H9 (cell line): ENCODE measurements around the gene CMSS1. TPM values are rescaled to one million over a fixed set of nuclear protein-coding genes. Genes with fewer than 3 reads are reported as not detected.

Source experiments
- DNase-seq: peaks from one replicate; pipeline ENCODE4 v3.0.0-alpha.2; 2017
- H2AFZ ChIP-seq: one replicate; pipeline ENCODE4 v1.6.1; 2013; ENCODE audit warnings: mild to moderate bottlenecking, low read length, control low read depth, moderate library complexity
- H2AK5ac ChIP-seq: 2 replicates; pipeline ENCODE4 v1.6.1; 2013; ENCODE audit warnings: low read length, control low read depth, mixed read lengths; ENCODE audit not compliant: insufficient read length
- H2BK120ac ChIP-seq: one replicate; pipeline ENCODE4 v1.6.1; 2013; ENCODE audit warnings: low read depth, mild to moderate bottlenecking, low read length, control low read depth, inconsistent platforms; ENCODE audit not compliant: poor library complexity, severe bottlenecking
- H2BK12ac ChIP-seq: 2 replicates; pipeline ENCODE4 v1.6.1; 2013; ENCODE audit warnings: low read length, control low read depth, mixed read lengths, low read depth; ENCODE audit not compliant: insufficient read length
- H2BK15ac ChIP-seq: 2 replicates; pipeline ENCODE4 v1.6.1; 2013; ENCODE audit warnings: low read depth, low read length, control low read depth
- H2BK20ac ChIP-seq: one replicate; pipeline ENCODE4 v1.6.1; 2013; ENCODE audit warnings: low read depth, mild to moderate bottlenecking, low read length, control low read depth, inconsistent platforms; ENCODE audit not compliant: poor library complexity, severe bottlenecking
- H2BK5ac ChIP-seq: 2 replicates; pipeline ENCODE4 v1.6.1; 2013; ENCODE audit warnings: low read length, control low read depth, mixed read lengths; ENCODE audit not compliant: insufficient read length
- H3K14ac ChIP-seq: 2 replicates; pipeline ENCODE4 v1.6.1; 2013; ENCODE audit warnings: low read length, control low read depth; ENCODE audit not compliant: insufficient read depth
- H3K18ac ChIP-seq: 2 replicates; pipeline ENCODE4 v1.6.1; 2013; ENCODE audit warnings: low read depth, mild to moderate bottlenecking, mixed read lengths, low read length, control low read depth; ENCODE audit not compliant: insufficient read length
- H3K23ac ChIP-seq: 2 replicates; pipeline ENCODE4 v1.6.1; 2013; ENCODE audit warnings: low read length, control low read depth, mixed read lengths, low read depth; ENCODE audit not compliant: insufficient read length
- H3K23me2 ChIP-seq: 2 replicates; pipeline ENCODE4 v1.6.1; 2013; ENCODE audit warnings: low read depth, mild to moderate bottlenecking, mixed read lengths, low read length, control low read depth; ENCODE audit not compliant: insufficient read length, poor library complexity, severe bottlenecking
- H3K27ac ChIP-seq: 2 replicates; pipeline ENCODE4 v1.5.1; 2013; ENCODE audit warnings: low read length, control low read depth, mixed read lengths, low read depth; ENCODE audit not compliant: insufficient read length
- H3K27me3 ChIP-seq: 2 replicates; pipeline ENCODE4 v1.6.1; 2013; ENCODE audit warnings: low read length, control low read depth, inconsistent platforms; ENCODE audit not compliant: insufficient read depth
- H3K4ac ChIP-seq: 2 replicates; pipeline ENCODE4 v1.6.1; 2013; ENCODE audit warnings: low read depth, mild to moderate bottlenecking, control low read depth, inconsistent platforms, low read length, moderate library complexity
- H3K4me1 ChIP-seq: 2 replicates; pipeline ENCODE4 v1.6.1; 2013; ENCODE audit warnings: low read length, control low read depth, inconsistent platforms; ENCODE audit not compliant: insufficient read depth
- H3K4me2 ChIP-seq: 2 replicates; pipeline ENCODE4 v1.6.1; 2013; ENCODE audit warnings: low read length, control low read depth, mixed read lengths; ENCODE audit not compliant: insufficient read length, insufficient read depth
- H3K56ac ChIP-seq: 2 replicates; pipeline ENCODE4 v1.6.1; 2013; ENCODE audit warnings: low read depth, mild to moderate bottlenecking, mixed read lengths, low read length, control low read depth; ENCODE audit not compliant: insufficient read length
- H3K79me1 ChIP-seq: 2 replicates; pipeline ENCODE4 v1.6.1; 2013; ENCODE audit warnings: low read depth, mild to moderate bottlenecking, moderate library complexity, low read length, control low read depth, inconsistent platforms; ENCODE audit not compliant: insufficient read depth, poor library complexity, severe bottlenecking
- H3K79me2 ChIP-seq: 2 replicates; pipeline ENCODE4 v1.6.1; 2013; ENCODE audit warnings: low read length, control low read depth, inconsistent platforms; ENCODE audit not compliant: insufficient read depth
- H3K9ac ChIP-seq: 2 replicates; pipeline ENCODE4 v1.6.1; 2013; ENCODE audit warnings: low read length, control low read depth, mixed read lengths; ENCODE audit not compliant: insufficient read length; ENCODE audit errors: extremely low read depth
- H3K9me3 ChIP-seq: one replicate; pipeline ENCODE4 v1.6.1; 2013; ENCODE audit warnings: low read depth, low read length, inconsistent platforms; ENCODE audit not compliant: control insufficient read depth
- H3T11ph ChIP-seq: one replicate; pipeline ENCODE4 v1.6.1; 2013; ENCODE audit warnings: mild to moderate bottlenecking, low read length, control low read depth, inconsistent platforms
- H4K20me1 ChIP-seq: one replicate; pipeline ENCODE4 v1.6.1; 2013; ENCODE audit not compliant: control insufficient read depth, insufficient read length, insufficient read depth
- H4K5ac ChIP-seq: 2 replicates; pipeline ENCODE4 v1.6.1; 2013; ENCODE audit warnings: low read depth, mild to moderate bottlenecking, mixed read lengths, low read length, control low read depth; ENCODE audit not compliant: insufficient read length
- H4K8ac ChIP-seq: replicated peaks from 2 replicates; pipeline ENCODE4 v1.6.1; 2013; ENCODE audit warnings: low read length, control low read depth, mixed read lengths, low read depth; ENCODE audit not compliant: insufficient read length
- H4K91ac ChIP-seq: 2 replicates; pipeline ENCODE4 v1.6.1; 2013; ENCODE audit warnings: low read depth, mild to moderate bottlenecking, moderate library complexity, mixed read lengths, low read length, control low read depth; ENCODE audit not compliant: insufficient read length
- H3K27ac Mint-ChIP-seq, 3 experiments: 2 replicates in 2 of 3; 3 replicates in 1 of 3; pipeline ENCODE4 v1.8.0; 2020 to 2021; ENCODE audit warnings: mixed read lengths in 3 of 3, mild to moderate bottlenecking in 1 of 3, moderate library complexity in 1 of 3
- H3K27me3 Mint-ChIP-seq: 2 replicates; pipeline ENCODE4 v1.8.0; 2021; ENCODE audit warnings: low read depth, mild to moderate bottlenecking, moderate library complexity, mixed read lengths
- H3K36me3 Mint-ChIP-seq, 3 experiments: 2 replicates in 2 of 3; 3 replicates in 1 of 3; pipeline ENCODE4 v1.8.0; 2020 to 2021; ENCODE audit warnings: low read depth in 3 of 3, mixed read lengths in 3 of 3; ENCODE audit not compliant: insufficient read depth in 1 of 3
- H3K4me1 Mint-ChIP-seq, 2 experiments: 2 replicates each; pipeline ENCODE4 v1.8.0; 2020; ENCODE audit warnings: mixed read lengths in 2 of 2
- H3K4me3 Mint-ChIP-seq, 2 experiments: 2 replicates in 1 of 2; 3 replicates in 1 of 2; pipeline ENCODE4 v1.8.0; 2020 to 2021; ENCODE audit warnings: mild to moderate bottlenecking in 2 of 2, mixed read lengths in 2 of 2, moderate library complexity in 1 of 2
- H3K9me3 Mint-ChIP-seq, 2 experiments: 2 replicates in 1 of 2; 3 replicates in 1 of 2; pipeline ENCODE4 v1.8.0; 2020; ENCODE audit warnings: mild to moderate bottlenecking in 2 of 2, mixed read lengths in 2 of 2, moderate library complexity in 1 of 2
- WGBS: extraction: QIAGEN DNeasy Blood & Tissue Kit; methylation state at CpG from one replicate; pipeline ENCODE4 v1.1.7; 2013; ENCODE audit warnings: missing lambda C conversion rate, low lambda C conversion rate, mixed read lengths; ENCODE audit not compliant: insufficient read length; ENCODE audit errors: extremely low coverage; 5-methylcytosine and 5-hydroxymethylcytosine counted together
- total RNA-seq: library from RNA; stranded (reverse); gene quantifications from 2 replicates; pipeline ENCODE4 v1.2.1, GENCODE V29; 2021
- TF ChIP-seq, protein P1 (sequence below): fragments of 200-600 bp; sonication (generic); conservative IDR thresholded peaks from 3 replicates; pipeline ENCODE4 v1.8.0; 2021; ENCODE audit warnings: antibody characterized with exemption, mild to moderate bottlenecking

Gene CMSS1
- total RNA-seq, 1 experiment from 2014 or later: 61.8 TPM

DNA sequence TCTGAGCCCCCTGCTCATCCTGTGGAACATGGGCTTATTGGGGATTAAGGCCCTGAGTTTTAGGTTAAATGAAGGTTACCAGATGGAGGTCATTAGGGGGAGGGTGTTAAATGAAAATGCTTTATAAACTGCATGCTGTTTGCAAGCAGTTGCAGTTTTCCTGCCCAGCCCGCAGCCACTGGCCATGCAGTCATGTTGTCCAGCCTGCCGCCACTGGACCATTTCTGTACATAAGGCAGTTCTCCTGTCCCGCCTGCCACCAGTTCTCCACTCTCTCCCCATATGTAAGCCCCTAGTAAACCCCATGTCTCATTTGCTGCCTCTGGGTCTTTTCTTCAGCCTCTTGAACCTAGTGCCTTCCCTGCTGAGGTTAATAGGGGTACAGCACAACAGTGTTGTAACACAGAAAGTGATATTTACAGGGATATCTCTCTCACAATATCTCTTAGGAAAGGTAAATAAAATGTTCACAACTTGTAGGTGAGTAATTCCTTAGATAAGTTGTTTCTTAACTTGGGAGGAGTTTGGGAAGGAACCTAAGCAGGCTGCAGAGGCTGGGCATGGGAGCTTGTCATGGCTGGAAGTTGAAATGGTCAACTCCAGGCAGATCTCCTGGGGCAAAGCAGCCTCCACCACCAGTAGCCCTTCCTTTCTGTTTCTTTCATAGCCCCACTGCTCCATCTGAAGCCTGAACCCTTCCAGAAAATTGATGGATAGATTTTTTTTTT lies 148.2 kb downstream of the CMSS1 start:
- Histone ChIP-seq H3K9ac (no peak overlapping the region), H3K4ac (no peak overlapping the region), H4K20me1 (no peaks in the 10 kb centered on the region), H3K14ac (no peak overlapping the region), H4K91ac (no peak overlapping the region), H4K8ac (no peak overlapping the region), H4K5ac (no peak overlapping the region), H3K9me3 (no peaks in the 10 kb centered on the region), H2BK120ac (no peak overlapping the region), H2AFZ (no peak overlapping the region), H3K56ac (no peak overlapping the region), H3K27ac (no peak overlapping the region), H2BK5ac (no peak overlapping the region), H3K27me3 (no peaks in the 10 kb centered on the region), H3K4me1 (no peaks in the 10 kb centered on the region; the same call in 1 of the 2 replicates), H3K79me1 (no peaks in the 10 kb centered on the region), H3K23ac (no peak overlapping the region), H2BK20ac (no peak overlapping the region), H3T11ph (no peak overlapping the region), H3K23me2 (no peaks in the 10 kb centered on the region), H3K18ac (no peak overlapping the region), H2BK15ac (no peak overlapping the region), H2AK5ac (no peak overlapping the region), H2BK12ac (no peak overlapping the region), H3K79me2 (no peaks in the 10 kb centered on the region), H3K4me2 (no peak overlapping the region)
- H3K27ac Mint-ChIP-seq: peak overlapping the region in 1 of 3 experiments; percentile 49; a peak in 1 of 7 replicates
- no peaks in the 10 kb centered on the region; a peak in 1 of 7 replicates for H3K36me3 Mint-ChIP-seq
- TF ChIP-seq, protein P1, sequence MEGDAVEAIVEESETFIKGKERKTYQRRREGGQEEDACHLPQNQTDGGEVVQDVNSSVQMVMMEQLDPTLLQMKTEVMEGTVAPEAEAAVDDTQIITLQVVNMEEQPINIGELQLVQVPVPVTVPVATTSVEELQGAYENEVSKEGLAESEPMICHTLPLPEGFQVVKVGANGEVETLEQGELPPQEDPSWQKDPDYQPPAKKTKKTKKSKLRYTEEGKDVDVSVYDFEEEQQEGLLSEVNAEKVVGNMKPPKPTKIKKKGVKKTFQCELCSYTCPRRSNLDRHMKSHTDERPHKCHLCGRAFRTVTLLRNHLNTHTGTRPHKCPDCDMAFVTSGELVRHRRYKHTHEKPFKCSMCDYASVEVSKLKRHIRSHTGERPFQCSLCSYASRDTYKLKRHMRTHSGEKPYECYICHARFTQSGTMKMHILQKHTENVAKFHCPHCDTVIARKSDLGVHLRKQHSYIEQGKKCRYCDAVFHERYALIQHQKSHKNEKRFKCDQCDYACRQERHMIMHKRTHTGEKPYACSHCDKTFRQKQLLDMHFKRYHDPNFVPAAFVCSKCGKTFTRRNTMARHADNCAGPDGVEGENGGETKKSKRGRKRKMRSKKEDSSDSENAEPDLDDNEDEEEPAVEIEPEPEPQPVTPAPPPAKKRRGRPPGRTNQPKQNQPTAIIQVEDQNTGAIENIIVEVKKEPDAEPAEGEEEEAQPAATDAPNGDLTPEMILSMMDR: no peak
- DNase-seq: no peak
- H3K4me3 Mint-ChIP-seq: no peak overlapping the region
- no peaks in the 10 kb centered on the region for H3K9me3 Mint-ChIP-seq
- no peaks in the 10 kb centered on the region for H3K4me1 Mint-ChIP-seq
- no CpG with 5 or more reads among the region's 3 CpGs for WGBS
- no peaks in the 10 kb centered on the region for H3K27me3 Mint-ChIP-seq
